Dendritic cell treated with granulocyte-macrophage colony-stimulating factor and Interleukin-4, amounts not matched to agents 40 ng/mL and 50 ng/mL, for 4 days (primary cell): ENCODE data around the gene C9orf50.

Experiments
- H3K27ac Mint-ChIP-seq: one replicate; pipeline ENCODE4 v1.8.0; 2022; ENCODE audit warnings: mild to moderate bottlenecking, mixed read lengths
- H3K27me3 Mint-ChIP-seq: one replicate; pipeline ENCODE4 v1.8.0; 2022; ENCODE audit warnings: mild to moderate bottlenecking, mixed read lengths
- H3K36me3 Mint-ChIP-seq: one replicate; pipeline ENCODE4 v1.8.0; 2022; ENCODE audit warnings: low read depth, mixed read lengths
- H3K4me1 Mint-ChIP-seq: one replicate; pipeline ENCODE4 v1.8.0; 2022; ENCODE audit warnings: low read depth, mixed read lengths
- H3K4me3 Mint-ChIP-seq: one replicate; pipeline ENCODE4 v1.8.0; 2022; ENCODE audit warnings: mild to moderate bottlenecking, moderate library complexity, mixed read lengths
- H3K9me3 Mint-ChIP-seq: one replicate; pipeline ENCODE4 v1.8.0; 2022; ENCODE audit warnings: mixed read lengths
- intact Hi-C: fragments of 100-400 bp; cut with micrococcal nuclease; formaldehyde crosslinking; loops from one replicate; pipeline ENCODE4 v1.15.0; 2022

The C9orf50 gene

DNA sequence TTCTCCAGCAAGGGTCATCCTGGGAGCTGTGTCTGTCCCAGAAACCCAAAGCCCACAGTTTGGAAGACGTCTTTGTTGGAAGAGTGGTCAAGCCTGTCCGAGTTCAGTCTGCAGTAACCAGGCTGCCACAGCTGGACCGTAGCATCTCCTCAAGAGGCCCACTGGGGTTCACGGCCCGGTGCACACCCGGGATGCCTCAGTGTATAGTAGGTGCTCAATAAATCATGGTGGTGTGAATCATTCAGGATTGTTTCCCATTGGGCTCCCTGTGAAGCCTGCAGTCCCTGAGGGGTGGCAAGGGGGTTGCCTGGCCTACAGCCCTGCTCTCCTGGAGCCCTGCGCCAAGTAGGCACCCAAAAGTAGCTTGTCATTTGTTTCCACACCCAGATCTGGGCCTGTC lies 34.3 kb upstream of the C9orf50 start:
- H3K4me3 Mint-ChIP-seq, result no peak overlapping the region
- no peaks in the 10 kb centered on the region for H3K36me3 Mint-ChIP-seq
- intact Hi-C loops, result no loop called here
- no peak overlapping the region for H3K27ac Mint-ChIP-seq
- H3K27me3 Mint-ChIP-seq, result peaks cover 41% of the 10 kb centered on the region
- H3K9me3 Mint-ChIP-seq, result no peaks in the 10 kb centered on the region
- H3K4me1 Mint-ChIP-seq, result peaks cover 9% of the 10 kb centered on the region

DNA sequence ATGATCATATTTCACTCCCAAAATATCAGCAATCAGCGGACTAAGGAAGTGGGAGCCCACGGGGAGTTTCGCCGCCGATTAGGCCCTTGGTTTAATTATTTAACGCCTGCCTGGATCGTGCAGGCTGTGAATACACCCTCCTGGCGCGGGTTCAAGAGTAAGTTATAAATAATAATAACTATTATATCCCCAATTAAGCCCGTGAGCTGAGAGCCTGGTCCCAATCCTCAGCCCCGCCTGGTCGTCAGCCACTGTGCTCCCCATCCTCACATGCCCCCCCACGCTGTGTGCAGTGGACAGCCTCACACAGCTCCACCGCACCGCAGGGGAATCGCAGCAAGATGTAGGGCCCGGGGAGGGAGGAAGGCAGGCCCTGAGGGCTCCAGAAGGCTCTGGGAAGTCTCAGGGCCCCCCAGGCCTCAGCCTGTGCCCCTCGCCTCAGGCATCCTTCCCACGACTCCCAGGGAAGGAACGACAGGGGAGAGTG lies 33.7 kb upstream of the C9orf50 start:
- H3K36me3 Mint-ChIP-seq, result no peaks in the 10 kb centered on the region
- H3K27me3 Mint-ChIP-seq, result peaks cover 37% of the 10 kb centered on the region
- H3K9me3 Mint-ChIP-seq, result no peaks in the 10 kb centered on the region
- intact Hi-C loops, result no loop called here
- H3K27ac Mint-ChIP-seq, result no peak overlapping the region
- no peak overlapping the region for H3K4me3 Mint-ChIP-seq
- H3K4me1 Mint-ChIP-seq, result peaks cover 9% of the 10 kb centered on the region

DNA sequence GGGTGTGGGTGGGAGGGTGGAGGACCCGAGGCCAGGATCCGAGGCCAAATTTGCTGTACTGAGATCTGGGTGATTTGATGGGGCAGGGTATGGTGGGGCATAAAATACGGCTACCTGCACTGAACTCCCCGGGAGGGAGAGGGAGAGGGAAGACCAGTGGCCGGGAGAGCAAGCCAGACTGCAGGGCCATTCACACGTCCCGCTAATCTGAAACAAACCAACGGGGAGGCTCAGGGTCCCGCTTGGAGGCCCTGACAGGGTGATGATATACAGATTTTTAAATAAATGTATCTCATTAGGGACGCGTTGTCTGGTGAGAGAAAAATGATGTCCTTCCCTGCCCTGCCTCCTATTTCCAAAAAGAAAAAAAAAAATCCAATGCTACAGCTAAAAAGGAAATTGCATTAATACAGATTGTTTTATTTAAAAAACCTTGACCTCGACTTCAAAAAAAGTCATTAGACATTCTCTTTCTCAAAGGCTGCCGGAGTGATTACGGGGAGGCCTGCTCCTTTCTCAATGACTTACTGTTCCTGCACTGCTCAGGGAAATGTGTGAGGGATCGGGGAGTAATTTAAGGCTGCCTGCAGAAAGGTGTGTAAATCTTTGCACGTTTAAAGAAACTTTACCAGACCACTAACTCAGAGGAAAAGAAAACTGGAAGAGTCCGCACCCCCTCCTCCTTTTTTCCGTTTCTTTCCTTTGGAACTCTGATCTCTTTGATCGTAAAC lies 33.1 kb upstream of the C9orf50 start:
- intact Hi-C loops, result no loop called here
- Mint-ChIP-seq H3K27ac (no peak overlapping the region), H3K4me3 (no peak overlapping the region), H3K27me3 (peaks cover 34% of the 10 kb centered on the region), H3K4me1 (peaks cover 9% of the 10 kb centered on the region), H3K9me3 (no peaks in the 10 kb centered on the region), H3K36me3 (no peaks in the 10 kb centered on the region)

DNA sequence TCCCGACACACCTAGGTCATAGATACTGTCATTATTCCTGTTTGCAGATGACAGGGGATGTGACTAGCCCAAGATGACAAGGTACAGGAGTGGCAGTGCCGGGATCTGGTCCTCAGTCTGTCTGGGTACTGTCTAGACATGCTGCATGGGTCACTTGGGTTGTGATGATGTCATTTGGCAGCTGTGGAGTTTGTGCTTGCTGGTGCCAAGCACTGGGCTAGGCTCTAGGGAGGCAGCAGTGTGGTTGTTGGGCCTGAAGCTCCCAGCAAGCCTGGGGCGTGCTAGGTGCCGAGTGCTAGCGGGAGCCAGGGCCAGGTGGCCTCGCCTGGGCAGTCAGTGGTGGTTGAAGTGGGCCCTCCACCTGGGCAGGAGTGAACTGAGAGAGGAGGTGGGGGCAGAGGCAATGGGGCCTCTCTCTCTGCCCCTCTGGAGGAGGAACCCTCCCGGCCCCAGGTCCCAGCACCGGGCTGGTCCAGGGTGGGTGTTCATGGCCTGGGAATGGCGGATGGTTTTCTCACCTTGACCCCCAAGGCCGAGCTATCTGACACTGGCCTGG lies 29.9 kb upstream of the C9orf50 start:
- intact Hi-C loops, result no loop called here
- no peak overlapping the region for H3K27ac Mint-ChIP-seq

DNA sequence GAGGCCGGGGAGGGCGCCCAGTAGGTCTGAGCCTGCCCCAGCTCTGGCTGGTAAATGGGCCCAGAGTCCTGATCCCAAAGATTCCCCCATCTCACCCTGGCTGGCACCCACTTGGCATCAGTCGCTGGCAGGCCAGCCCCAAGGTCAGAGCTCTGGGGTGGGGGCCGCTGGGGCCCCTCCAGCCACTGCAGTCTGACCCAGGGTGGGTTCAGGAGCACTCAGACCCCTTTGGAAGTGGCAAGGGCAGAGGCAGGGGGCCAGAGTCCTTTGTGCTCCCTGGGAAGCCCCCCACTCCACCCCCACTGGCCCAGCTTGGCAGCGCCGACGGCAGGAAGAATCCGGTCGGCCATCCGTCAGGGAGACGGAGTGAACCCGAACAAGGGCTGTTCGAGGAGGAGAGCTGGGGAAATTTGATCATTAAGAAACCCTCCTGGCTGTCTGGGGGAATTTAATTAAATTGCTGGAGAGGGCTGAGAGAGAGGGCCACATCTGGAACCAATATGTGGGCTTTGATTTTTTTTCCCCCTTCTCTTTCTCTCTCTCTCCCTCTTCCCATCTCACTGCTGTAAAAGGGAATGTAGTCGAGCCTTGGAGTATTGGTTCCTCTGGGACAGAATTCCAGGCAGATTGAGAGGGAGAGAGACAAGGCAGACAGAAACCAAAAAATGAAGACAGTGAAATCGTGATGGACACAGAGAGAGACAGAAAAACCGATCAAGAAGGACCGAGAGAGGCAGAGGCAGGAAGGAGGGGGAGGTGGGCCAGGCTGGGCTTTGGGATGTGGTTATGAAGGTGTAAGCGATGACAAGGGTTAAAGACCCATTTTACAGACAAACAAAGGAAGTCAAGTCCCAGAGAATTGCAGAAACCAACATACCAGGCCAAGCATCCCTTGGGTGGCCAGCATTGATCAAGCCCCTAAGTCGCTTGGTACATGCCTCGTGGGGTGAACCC lies 29.1 kb upstream of the C9orf50 start:
- Mint-ChIP-seq H3K4me1 (no peaks in the 10 kb centered on the region), H3K9me3 (no peaks in the 10 kb centered on the region), H3K36me3 (no peaks in the 10 kb centered on the region), H3K27ac (no peak overlapping the region), H3K27me3 (peaks cover 25% of the 10 kb centered on the region), H3K4me3 (no peak overlapping the region)
- intact Hi-C loops, result loop anchor here (10.0 kb wide), 1 partner anchor 75 kb away; no protein-coding TSS in a partner anchor

More for the DNA sequence above, 29.9 kb upstream of the C9orf50 start:
- Mint-ChIP-seq H3K9me3 (no peaks in the 10 kb centered on the region), H3K27me3 (peaks cover 31% of the 10 kb centered on the region), H3K36me3 (no peaks in the 10 kb centered on the region), H3K4me1 (peaks cover 4% of the 10 kb centered on the region), H3K4me3 (no peak overlapping the region)

DNA sequence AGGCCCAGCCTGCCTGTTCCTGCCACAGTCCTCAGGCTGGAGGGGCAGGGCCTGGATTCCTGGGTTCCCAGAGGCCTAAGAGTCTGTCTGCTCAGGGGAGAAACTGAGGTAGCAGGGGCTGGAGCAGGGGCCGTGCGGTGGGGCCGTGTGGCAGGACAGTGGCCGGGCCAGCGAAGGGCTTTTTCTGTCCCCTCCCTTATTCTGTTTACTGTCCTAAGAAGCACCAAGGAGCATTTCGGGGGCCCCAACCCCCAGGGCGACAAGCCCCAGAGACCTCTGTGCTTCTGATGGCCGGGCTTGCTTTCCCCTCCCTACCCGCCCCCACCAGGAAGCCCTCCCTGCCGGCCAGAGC lies 27.8 kb upstream of the C9orf50 start:
- Mint-ChIP-seq H3K27ac (no peak overlapping the region), H3K9me3 (no peaks in the 10 kb centered on the region), H3K4me1 (no peaks in the 10 kb centered on the region), H3K27me3 (peaks cover 16% of the 10 kb centered on the region), H3K36me3 (no peaks in the 10 kb centered on the region), H3K4me3 (no peak overlapping the region)
- intact Hi-C loops, result loop anchor here (10.0 kb wide), 1 partner anchor 76 kb away; no protein-coding TSS in a partner anchor

DNA sequence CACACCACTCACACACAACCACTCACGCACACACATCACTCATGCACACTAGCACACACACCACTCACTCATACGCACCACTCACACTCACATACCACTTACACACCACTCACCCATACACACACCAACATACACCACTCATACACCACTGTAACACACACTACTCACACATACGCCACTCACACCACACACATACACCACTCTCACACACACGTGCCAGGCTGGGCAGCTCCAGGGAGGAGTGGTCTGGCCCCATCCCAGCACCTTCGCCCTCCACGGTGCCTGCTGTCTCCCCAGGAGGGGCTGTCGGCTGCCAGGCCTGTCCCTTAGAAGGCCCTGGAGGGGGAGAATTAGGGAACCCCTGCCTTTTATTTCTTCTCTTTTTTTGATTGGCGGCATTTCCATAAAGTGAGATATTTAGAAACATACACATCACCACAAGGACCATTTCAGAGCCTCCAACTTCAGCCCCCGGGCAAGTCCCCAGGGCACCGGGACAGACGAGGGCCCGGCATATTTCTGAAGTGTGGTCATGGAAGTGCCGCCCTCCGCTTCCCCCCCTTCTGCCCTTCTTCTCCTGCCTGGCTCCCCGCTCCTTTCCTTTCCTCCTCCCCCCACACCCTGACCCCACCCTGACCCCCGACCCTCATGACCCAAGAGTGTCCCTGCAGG lies 27.3 kb upstream of the C9orf50 start:
- Mint-ChIP-seq H3K27ac (no peak overlapping the region), H3K4me3 (no peak overlapping the region), H3K36me3 (no peaks in the 10 kb centered on the region), H3K4me1 (no peaks in the 10 kb centered on the region), H3K9me3 (no peaks in the 10 kb centered on the region), H3K27me3 (peaks cover 11% of the 10 kb centered on the region)
- intact Hi-C loops, result loop anchor here (10.0 kb wide), 1 partner anchor 77 kb away; no protein-coding TSS in a partner anchor

DNA sequence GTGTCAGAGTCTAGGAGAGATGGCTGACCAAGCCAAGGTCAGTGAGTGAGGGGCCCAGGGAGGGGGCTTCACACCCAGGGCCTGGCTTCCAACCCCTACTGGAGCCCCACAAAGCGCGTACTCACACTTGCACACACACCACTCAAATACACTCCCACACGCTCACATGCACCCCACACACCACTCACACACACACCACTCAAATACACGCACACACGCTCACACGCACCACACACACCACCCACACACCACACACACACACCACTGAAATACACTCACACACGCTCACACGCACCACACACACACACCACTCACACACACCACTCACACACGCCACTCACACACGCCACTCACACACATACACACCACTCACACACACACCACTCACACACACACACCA lies 26.7 kb upstream of the C9orf50 start:
- Mint-ChIP-seq H3K27ac (no peak overlapping the region), H3K4me3 (no peak overlapping the region), H3K36me3 (no peaks in the 10 kb centered on the region), H3K4me1 (peaks cover under 1% of the 10 kb centered on the region), H3K9me3 (no peaks in the 10 kb centered on the region), H3K27me3 (peaks cover 10% of the 10 kb centered on the region)
- intact Hi-C loops, result loop anchor here (10.0 kb wide), 1 partner anchor 77 kb away; no protein-coding TSS in a partner anchor

DNA sequence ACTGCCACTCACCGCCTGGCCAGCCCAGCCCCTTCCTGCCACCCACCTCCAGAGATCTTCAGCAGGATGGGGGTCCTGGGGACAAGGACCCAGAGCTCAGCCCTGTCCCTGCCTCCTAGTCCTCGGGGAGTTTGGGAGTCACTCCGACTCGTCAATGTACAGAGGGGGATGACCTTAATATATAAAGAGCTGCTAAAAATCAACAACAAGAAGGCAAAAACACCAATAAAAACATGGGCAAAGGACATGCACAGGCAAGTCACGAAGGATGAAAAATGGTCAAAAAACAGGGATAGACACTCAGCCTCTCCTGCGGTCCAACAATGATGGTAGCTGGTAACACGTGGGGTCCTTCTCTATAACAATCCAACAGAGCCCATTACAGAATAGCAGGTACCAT lies 25.8 kb upstream of the C9orf50 start:
- Mint-ChIP-seq H3K27me3 (peaks cover 10% of the 10 kb centered on the region), H3K9me3 (no peaks in the 10 kb centered on the region), H3K27ac (no peak overlapping the region), H3K4me3 (no peak overlapping the region), H3K36me3 (no peaks in the 10 kb centered on the region), H3K4me1 (peaks cover 5% of the 10 kb centered on the region)
- intact Hi-C loops, result loop anchor here (10.0 kb wide), 1 partner anchor 78 kb away; no protein-coding TSS in a partner anchor

DNA sequence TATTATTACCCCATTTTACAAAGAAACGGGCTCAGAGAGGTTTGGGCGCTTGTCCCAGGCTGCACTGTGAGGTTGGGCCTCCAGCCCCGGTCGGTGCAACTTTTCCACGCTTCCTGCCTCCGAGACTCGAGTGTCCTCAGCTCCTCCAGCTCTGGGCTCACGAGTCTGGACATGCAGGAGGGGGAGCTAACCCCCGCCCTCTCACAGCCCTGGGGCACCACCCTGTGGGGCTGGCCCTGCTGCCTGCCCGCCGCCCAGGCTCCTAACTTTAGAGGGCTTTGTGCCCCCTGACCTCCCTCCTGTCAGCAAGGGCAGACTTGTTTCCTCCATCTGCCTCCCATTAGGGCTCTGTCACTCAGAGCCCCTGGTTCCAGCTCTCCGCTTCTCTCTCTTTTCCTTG lies 25.4 kb upstream of the C9orf50 start:
- Mint-ChIP-seq H3K9me3 (no peaks in the 10 kb centered on the region), H3K4me1 (peaks cover 8% of the 10 kb centered on the region), H3K36me3 (peaks cover 4% of the 10 kb centered on the region), H3K27me3 (peaks cover 7% of the 10 kb centered on the region), H3K4me3 (no peak overlapping the region), H3K27ac (no peak overlapping the region)
- intact Hi-C loops, result loop anchor here (10.0 kb wide), 1 partner anchor 79 kb away; no protein-coding TSS in a partner anchor

DNA sequence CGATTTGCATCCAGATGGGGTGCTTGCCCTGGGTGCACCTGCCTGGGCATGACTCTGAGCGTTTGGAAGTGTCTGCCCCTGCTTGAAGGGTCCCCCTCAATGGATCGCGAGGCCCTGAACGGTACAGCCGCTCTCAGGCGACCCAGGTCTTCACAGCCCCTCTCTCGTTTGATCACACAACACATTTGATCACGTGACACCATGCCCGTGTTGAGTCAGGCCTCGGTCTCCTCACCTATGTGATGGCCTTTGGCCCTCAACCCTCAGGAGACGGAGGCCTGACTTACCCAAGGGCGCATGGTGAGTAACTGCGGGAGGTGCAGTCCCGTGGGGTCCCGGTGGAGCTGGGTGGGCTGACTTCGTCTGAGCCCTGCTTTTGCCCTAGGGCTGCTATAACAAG lies 24.0 kb upstream of the C9orf50 start:
- Mint-ChIP-seq H3K27ac (no peak overlapping the region), H3K4me1 (peaks cover 22% of the 10 kb centered on the region), H3K9me3 (no peaks in the 10 kb centered on the region), H3K4me3 (no peak overlapping the region), H3K27me3 (peaks cover 4% of the 10 kb centered on the region), H3K36me3 (peaks cover 9% of the 10 kb centered on the region)
- intact Hi-C loops, result loop anchor here (10.0 kb wide), 1 partner anchor 80 kb away; no protein-coding TSS in a partner anchor

DNA sequence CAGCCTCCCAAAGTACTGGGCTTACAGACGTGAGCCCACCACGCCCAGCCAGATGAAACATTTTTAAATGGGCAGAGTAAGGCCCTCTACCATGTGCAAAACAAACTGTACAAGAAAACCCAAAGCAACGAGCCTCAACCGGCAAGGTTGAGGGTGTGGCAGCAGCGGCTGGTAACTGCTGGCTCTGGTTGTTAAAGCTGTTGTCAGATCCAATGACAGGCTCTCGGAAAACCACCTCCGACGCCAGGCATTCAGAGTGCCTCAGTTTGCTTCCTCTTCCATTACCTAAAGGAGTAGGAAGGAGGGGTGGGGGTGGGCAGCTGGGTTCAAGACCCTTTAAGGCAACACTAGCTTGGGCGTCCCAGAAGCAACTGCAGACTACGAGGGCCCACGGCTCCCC lies 23.5 kb upstream of the C9orf50 start:
- H3K4me1 Mint-ChIP-seq, result peaks cover 27% of the 10 kb centered on the region
- H3K9me3 Mint-ChIP-seq, result no peaks in the 10 kb centered on the region
- H3K36me3 Mint-ChIP-seq, result peaks cover 14% of the 10 kb centered on the region
- no peak overlapping the region for H3K27ac Mint-ChIP-seq
- intact Hi-C loops, result loop anchor here (10.0 kb wide), 1 partner anchor 80 kb away; no protein-coding TSS in a partner anchor
- H3K4me3 Mint-ChIP-seq, result no peak overlapping the region
- H3K27me3 Mint-ChIP-seq, result peaks cover 4% of the 10 kb centered on the region

DNA sequence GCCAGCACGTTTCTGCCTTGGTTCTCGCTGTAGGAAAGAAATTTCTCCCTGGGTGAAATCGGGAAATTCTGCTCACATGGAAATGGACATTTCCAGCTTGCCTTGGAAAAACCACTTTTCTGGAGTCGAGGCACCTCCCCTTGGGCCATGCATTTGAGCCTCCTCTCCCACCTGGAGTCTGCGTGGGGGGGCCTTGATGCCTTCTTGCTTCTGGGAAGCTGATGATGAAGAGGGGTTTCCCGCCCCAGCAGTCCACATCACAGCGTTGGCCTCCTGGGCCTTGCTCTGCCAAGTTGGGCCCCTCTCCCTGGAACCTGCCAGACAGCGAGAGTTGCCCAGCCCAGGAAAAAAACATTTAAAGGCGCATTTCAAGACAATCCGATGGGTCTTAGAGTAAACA lies 22.8 kb upstream of the C9orf50 start:
- Mint-ChIP-seq H3K36me3 (peaks cover 21% of the 10 kb centered on the region), H3K27ac (no peak overlapping the region), H3K4me3 (no peak overlapping the region), H3K9me3 (no peaks in the 10 kb centered on the region), H3K27me3 (peaks cover 4% of the 10 kb centered on the region), H3K4me1 (peaks cover 30% of the 10 kb centered on the region)
- intact Hi-C loops, result loop anchor here (2.0 to 10.0 kb wide), 3 partner anchors 17 to 141 kb away; partner anchors contain the start of gene NTMT1
